HEK293 (cell line): ENCODE measurements around the gene SIAH2.

ENCODE experiments used
- EGR2 ChIP-seq: fragments of 450-650 bp; formaldehyde crosslinking; IDR thresholded peaks from 2 replicates; pipeline ENCODE4 v1.5.1; 2016; ENCODE audit warnings: low read depth, missing biosample characterization, missing genetic modification characterization
- KLF8 ChIP-seq: fragments of 450-650 bp; formaldehyde crosslinking; IDR thresholded peaks from 2 replicates; pipeline ENCODE4 v1.5.1; 2016; ENCODE audit warnings: missing biosample characterization, missing genetic modification characterization
- ZNF530 ChIP-seq: fragments of 450-650 bp; formaldehyde crosslinking; IDR thresholded peaks from 2 replicates; pipeline ENCODE4 v1.5.1; 2016; ENCODE audit warnings: low read depth, missing biosample characterization, missing genetic modification characterization
- ZNF785 ChIP-seq: fragments of 450-650 bp; formaldehyde crosslinking; IDR thresholded peaks from 2 replicates; pipeline ENCODE4 v1.5.1; 2016; ENCODE audit warnings: missing biosample characterization, missing genetic modification characterization
- ZXDB ChIP-seq: fragments of 450-650 bp; formaldehyde crosslinking; IDR thresholded peaks from 2 replicates; pipeline ENCODE4 v1.5.1; 2016; ENCODE audit warnings: missing biosample characterization, missing genetic modification characterization
- TF ChIP-seq, protein P1 (sequence below): fragments of 450-650 bp; formaldehyde crosslinking; IDR thresholded peaks from 2 replicates; pipeline ENCODE4 v1.5.1; 2016; ENCODE audit warnings: missing biosample characterization, missing genetic modification characterization

- no peak for TF ChIP-seq ZNF785
- TF ChIP-seq KLF8 (tag by site-specific recombination) = no peak
- no peak for TF ChIP-seq ZXDB (tag by site-specific recombination)
- no peak for TF ChIP-seq EGR2
- TF ChIP-seq ZNF530 = no peak
- TF ChIP-seq, protein P1, sequence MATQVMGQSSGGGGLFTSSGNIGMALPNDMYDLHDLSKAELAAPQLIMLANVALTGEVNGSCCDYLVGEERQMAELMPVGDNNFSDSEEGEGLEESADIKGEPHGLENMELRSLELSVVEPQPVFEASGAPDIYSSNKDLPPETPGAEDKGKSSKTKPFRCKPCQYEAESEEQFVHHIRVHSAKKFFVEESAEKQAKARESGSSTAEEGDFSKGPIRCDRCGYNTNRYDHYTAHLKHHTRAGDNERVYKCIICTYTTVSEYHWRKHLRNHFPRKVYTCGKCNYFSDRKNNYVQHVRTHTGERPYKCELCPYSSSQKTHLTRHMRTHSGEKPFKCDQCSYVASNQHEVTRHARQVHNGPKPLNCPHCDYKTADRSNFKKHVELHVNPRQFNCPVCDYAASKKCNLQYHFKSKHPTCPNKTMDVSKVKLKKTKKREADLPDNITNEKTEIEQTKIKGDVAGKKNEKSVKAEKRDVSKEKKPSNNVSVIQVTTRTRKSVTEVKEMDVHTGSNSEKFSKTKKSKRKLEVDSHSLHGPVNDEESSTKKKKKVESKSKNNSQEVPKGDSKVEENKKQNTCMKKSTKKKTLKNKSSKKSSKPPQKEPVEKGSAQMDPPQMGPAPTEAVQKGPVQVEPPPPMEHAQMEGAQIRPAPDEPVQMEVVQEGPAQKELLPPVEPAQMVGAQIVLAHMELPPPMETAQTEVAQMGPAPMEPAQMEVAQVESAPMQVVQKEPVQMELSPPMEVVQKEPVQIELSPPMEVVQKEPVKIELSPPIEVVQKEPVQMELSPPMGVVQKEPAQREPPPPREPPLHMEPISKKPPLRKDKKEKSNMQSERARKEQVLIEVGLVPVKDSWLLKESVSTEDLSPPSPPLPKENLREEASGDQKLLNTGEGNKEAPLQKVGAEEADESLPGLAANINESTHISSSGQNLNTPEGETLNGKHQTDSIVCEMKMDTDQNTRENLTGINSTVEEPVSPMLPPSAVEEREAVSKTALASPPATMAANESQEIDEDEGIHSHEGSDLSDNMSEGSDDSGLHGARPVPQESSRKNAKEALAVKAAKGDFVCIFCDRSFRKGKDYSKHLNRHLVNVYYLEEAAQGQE (tag by site-specific recombination) = no peak
These were observed 6.4 kb downstream of the SIAH2 start for GRCh38 chr3:150756491-150757059.
